Loucy (cell line): Measurements from ENCODE around the gene ACTR1A.

ENCODE experiments used
- H2AFZ ChIP-seq: fragments of 200-600 bp; sonication (generic); 2 replicates; pipeline ENCODE4 v1.6.0; 2016; ENCODE audit warnings: antibody characterized with exemption, mild to moderate bottlenecking, low read length, moderate library complexity
- H3F3A ChIP-seq: fragments of 200-600 bp; 2 replicates; pipeline ENCODE4 v1.6.0; 2016; ENCODE audit warnings: antibody characterized with exemption, low read depth, mild to moderate bottlenecking
- H3K27me3 ChIP-seq: fragments of 200-600 bp; sonication (generic); 2 replicates; pipeline ENCODE4 v1.6.1; 2014; ENCODE audit warnings: low read length, mild to moderate bottlenecking; ENCODE audit not compliant: insufficient read depth, poor library complexity, severe bottlenecking
- H3K36me3 ChIP-seq: fragments of 200-600 bp; sonication (generic); 2 replicates; pipeline ENCODE4 v1.6.1; 2016; ENCODE audit warnings: low read length; ENCODE audit not compliant: insufficient read depth
- H3K4me1 ChIP-seq: fragments of 200-600 bp; sonication (generic); 2 replicates; pipeline ENCODE4 v1.5.1; 2014; ENCODE audit warnings: low read length, mild to moderate bottlenecking; ENCODE audit not compliant: insufficient read depth, poor library complexity, severe bottlenecking
- H3K4me2 ChIP-seq: fragments of 200-600 bp; sonication (generic); 2 replicates; pipeline ENCODE4 v1.6.0; 2014; ENCODE audit warnings: antibody characterized with exemption, low read length, low read depth, mild to moderate bottlenecking; ENCODE audit not compliant: poor library complexity, severe bottlenecking
- H3K4me3 ChIP-seq: fragments of 200-600 bp; sonication (generic); 2 replicates; pipeline ENCODE4 v1.5.1; 2014; ENCODE audit warnings: low read length, mild to moderate bottlenecking, mixed read lengths; ENCODE audit not compliant: poor library complexity, severe bottlenecking
- H3K79me2 ChIP-seq: fragments of 200-600 bp; sonication (generic); 2 replicates; pipeline ENCODE4 v1.6.1; 2014; ENCODE audit warnings: low read length; ENCODE audit not compliant: insufficient read depth
- H3K9ac ChIP-seq: fragments of 200-600 bp; sonication (generic); 2 replicates; pipeline ENCODE4 v1.6.0; 2014; ENCODE audit warnings: mild to moderate bottlenecking, low read depth, low read length, moderate library complexity; ENCODE audit not compliant: poor library complexity, severe bottlenecking
- H3K9me2 ChIP-seq: fragments of 200-600 bp; sonication (generic); replicated peaks from 2 replicates; pipeline ENCODE4 v1.6.1; 2016; ENCODE audit warnings: low read depth, low read length, mixed read lengths
- H3K9me3 ChIP-seq: fragments of 200-600 bp; sonication (generic); 2 replicates; pipeline ENCODE4 v1.6.1; 2014; ENCODE audit warnings: mild to moderate bottlenecking, antibody characterized with exemption, low read length, low read depth; ENCODE audit not compliant: insufficient read depth
- H4K20me1 ChIP-seq: fragments of 200-600 bp; sonication (generic); 2 replicates; pipeline ENCODE4 v1.6.0; 2014; ENCODE audit warnings: antibody characterized with exemption, low read length, mild to moderate bottlenecking; ENCODE audit not compliant: insufficient read depth, poor library complexity, severe bottlenecking
- CTCF ChIP-seq: fragments of 200-600 bp; sonication (generic); conservative IDR thresholded peaks from 2 replicates; pipeline ENCODE4 v1.5.1; 2014; ENCODE audit warnings: mild to moderate bottlenecking, antibody characterized with exemption, low read length
- EZH2phosphoT487 ChIP-seq: fragments of 200-600 bp; IDR thresholded peaks from 2 replicates; pipeline ENCODE4 v1.6.1; 2018; ENCODE audit warnings: antibody characterized with exemption, mild to moderate bottlenecking, moderate library complexity, borderline replicate concordance

ACTR1A gene

GRCh38 chr10:102450374-102451104, 52.0 kb downstream of the ACTR1A start:
- Histone ChIP-seq H3F3A (no peaks in the 10 kb centered on the region), H3K4me3 (peak overlapping the region; percentile 89), H4K20me1 (peaks cover 12% of the 10 kb centered on the region), H2AFZ (peak overlapping the region; percentile 82), H3K4me1 (peaks cover 24% of the 10 kb centered on the region), H3K9ac (peak overlapping the region; percentile 98), H3K9me3 (no peaks in the 10 kb centered on the region), H3K36me3 (no peaks in the 10 kb centered on the region; the same call in 1 of the 2 replicates), H3K79me2 (peaks cover 32% of the 10 kb centered on the region), H3K9me2 (no peaks in the 10 kb centered on the region), H3K27me3 (no peaks in the 10 kb centered on the region), H3K4me2 (peak overlapping the region; percentile 88)
- TF ChIP-seq CTCF (no peak), EZH2phosphoT487 (no peak)

- Histone ChIP-seq H3K9me2 (no peaks in the 10 kb centered on the region), H3K36me3 (no peaks in the 10 kb centered on the region; the same call in 1 of the 2 replicates), H3K9ac (peak overlapping the region; percentile 98), H3K27me3 (no peaks in the 10 kb centered on the region), H4K20me1 (peaks cover 12% of the 10 kb centered on the region), H3K4me1 (peaks cover 24% of the 10 kb centered on the region), H2AFZ (peak overlapping the region; percentile 82), H3K4me2 (peak overlapping the region; percentile 78), H3K9me3 (no peaks in the 10 kb centered on the region), H3K4me3 (peak overlapping the region; percentile 89), H3F3A (no peaks in the 10 kb centered on the region), H3K79me2 (peaks cover 32% of the 10 kb centered on the region)
- no peak for TF ChIP-seq EZH2phosphoT487
- no peak for TF ChIP-seq CTCF
Observed at GRCh38 chr10:102450124-102450373, 52.5 kb downstream of the ACTR1A start.

- TF ChIP-seq CTCF (no peak), EZH2phosphoT487 (no peak)
- Histone ChIP-seq H3K4me3 (peak overlapping the region; percentile 89), H3K79me2 (peaks cover 32% of the 10 kb centered on the region), H2AFZ (peak overlapping the region; percentile 82), H3K9me3 (no peaks in the 10 kb centered on the region), H3F3A (no peaks in the 10 kb centered on the region), H3K36me3 (no peaks in the 10 kb centered on the region; the same call in 1 of the 2 replicates), H3K4me1 (peaks cover 24% of the 10 kb centered on the region), H4K20me1 (peaks cover 12% of the 10 kb centered on the region), H3K9ac (peak overlapping the region; percentile 98), H3K4me2 (peak overlapping the region; percentile 78), H3K9me2 (no peaks in the 10 kb centered on the region), H3K27me3 (no peaks in the 10 kb centered on the region)
Observed at GRCh38 chr10:102449321-102450123, 53.0 kb downstream of the ACTR1A start.
